ENCODE results near the gene AGAP2.

The AGAP2 gene

GRCh38 chr12:57735198-57735855 lies 3.2 kb downstream of the AGAP2 start:
- no peak for DNase-seq (ENCODE audit: low spot score)
- no peaks in the 10 kb centered on the region for H3K36me3 ChIP-seq (ENCODE audit: low read depth)
- H3K9me3 ChIP-seq (ENCODE audit: severe bottlenecking): no peaks in the 10 kb centered on the region
- no peak for ATAC-seq (ENCODE audit: low read depth)
- H3K27me3 ChIP-seq (ENCODE audit: insufficient read depth, poor library complexity, severe bottlenecking): peaks cover 51% of the 10 kb centered on the region
- TF ChIP-seq, protein P1, sequence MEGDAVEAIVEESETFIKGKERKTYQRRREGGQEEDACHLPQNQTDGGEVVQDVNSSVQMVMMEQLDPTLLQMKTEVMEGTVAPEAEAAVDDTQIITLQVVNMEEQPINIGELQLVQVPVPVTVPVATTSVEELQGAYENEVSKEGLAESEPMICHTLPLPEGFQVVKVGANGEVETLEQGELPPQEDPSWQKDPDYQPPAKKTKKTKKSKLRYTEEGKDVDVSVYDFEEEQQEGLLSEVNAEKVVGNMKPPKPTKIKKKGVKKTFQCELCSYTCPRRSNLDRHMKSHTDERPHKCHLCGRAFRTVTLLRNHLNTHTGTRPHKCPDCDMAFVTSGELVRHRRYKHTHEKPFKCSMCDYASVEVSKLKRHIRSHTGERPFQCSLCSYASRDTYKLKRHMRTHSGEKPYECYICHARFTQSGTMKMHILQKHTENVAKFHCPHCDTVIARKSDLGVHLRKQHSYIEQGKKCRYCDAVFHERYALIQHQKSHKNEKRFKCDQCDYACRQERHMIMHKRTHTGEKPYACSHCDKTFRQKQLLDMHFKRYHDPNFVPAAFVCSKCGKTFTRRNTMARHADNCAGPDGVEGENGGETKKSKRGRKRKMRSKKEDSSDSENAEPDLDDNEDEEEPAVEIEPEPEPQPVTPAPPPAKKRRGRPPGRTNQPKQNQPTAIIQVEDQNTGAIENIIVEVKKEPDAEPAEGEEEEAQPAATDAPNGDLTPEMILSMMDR (IDR thresholded peaks at IDR 0.05; ENCODE audit: poor library complexity, severe bottlenecking): no peak
- H3K27ac ChIP-seq (ENCODE audit: poor library complexity, severe bottlenecking): no peak overlapping the region
- no peak overlapping the region for H3K4me3 ChIP-seq (ENCODE audit: severe bottlenecking)
- H3K4me1 ChIP-seq (ENCODE audit: insufficient read depth, poor library complexity, severe bottlenecking): no peaks in the 10 kb centered on the region

DNA sequence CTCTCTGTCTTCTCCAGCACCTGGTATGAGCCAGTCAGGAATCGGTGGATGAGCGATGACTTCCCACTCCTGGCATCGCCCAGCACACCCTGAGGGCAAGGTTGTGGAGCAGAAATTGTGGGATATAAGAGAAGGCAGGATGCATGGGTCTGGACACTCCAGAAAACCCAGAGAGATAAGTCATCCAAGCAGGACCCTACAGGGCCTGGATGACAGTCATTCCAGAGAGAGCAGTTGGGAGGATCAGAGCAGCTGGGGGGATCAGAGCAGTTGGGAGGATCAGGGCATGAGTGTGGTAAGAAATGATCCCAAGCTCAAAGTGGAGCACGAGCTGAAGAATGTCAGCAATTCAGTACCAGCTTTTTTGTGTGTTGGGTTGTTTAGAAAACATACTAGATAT lies 4.0 kb downstream of the AGAP2 start:
- no peaks in the 10 kb centered on the region for H3K36me3 ChIP-seq (ENCODE audit: low read depth)
- TF ChIP-seq, protein P1 (IDR thresholded peaks at IDR 0.05; ENCODE audit: poor library complexity, severe bottlenecking): no peak
- ATAC-seq (ENCODE audit: low read depth): no peak
- H3K27me3 ChIP-seq (ENCODE audit: insufficient read depth, poor library complexity, severe bottlenecking): peaks cover 43% of the 10 kb centered on the region
- H3K4me1 ChIP-seq (ENCODE audit: insufficient read depth, poor library complexity, severe bottlenecking): no peaks in the 10 kb centered on the region
- no peaks in the 10 kb centered on the region for H3K9me3 ChIP-seq (ENCODE audit: severe bottlenecking)
- H3K4me3 ChIP-seq (ENCODE audit: severe bottlenecking): no peak overlapping the region
- no peak overlapping the region for H3K27ac ChIP-seq (ENCODE audit: poor library complexity, severe bottlenecking)
- DNase-seq (ENCODE audit: low spot score): no peak

DNA sequence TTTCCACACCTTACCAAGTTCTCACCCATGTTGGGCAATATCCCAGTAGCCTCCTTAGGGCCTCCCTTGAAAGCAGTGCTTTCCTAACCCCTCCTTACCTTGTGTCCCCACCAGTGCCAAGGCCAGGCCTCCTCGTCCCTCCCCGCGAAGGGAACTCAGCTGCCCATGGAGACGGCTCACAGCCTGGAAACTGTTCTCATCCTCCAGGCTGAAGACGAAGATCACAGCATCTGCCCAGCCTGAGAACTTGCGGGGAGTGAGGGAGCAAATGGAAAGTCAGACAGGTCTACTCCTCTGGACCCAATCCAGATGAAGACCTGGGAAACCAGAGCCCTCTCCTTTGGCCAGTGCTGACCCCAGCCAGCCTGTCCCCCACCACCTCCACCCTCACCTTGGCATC lies 4.6 kb downstream of the AGAP2 start:
- no peaks in the 10 kb centered on the region for H3K36me3 ChIP-seq (ENCODE audit: low read depth)
- peaks cover 37% of the 10 kb centered on the region for H3K27me3 ChIP-seq (ENCODE audit: insufficient read depth, poor library complexity, severe bottlenecking)
- TF ChIP-seq, protein P1 (IDR thresholded peaks at IDR 0.05; ENCODE audit: poor library complexity, severe bottlenecking): no peak
- no peak for DNase-seq (ENCODE audit: low spot score)
- H3K4me1 ChIP-seq (ENCODE audit: insufficient read depth, poor library complexity, severe bottlenecking): no peaks in the 10 kb centered on the region
- H3K27ac ChIP-seq (ENCODE audit: poor library complexity, severe bottlenecking): no peak overlapping the region
- no peaks in the 10 kb centered on the region for H3K9me3 ChIP-seq (ENCODE audit: severe bottlenecking)
- H3K4me3 ChIP-seq (ENCODE audit: severe bottlenecking): no peak overlapping the region
- no peak for ATAC-seq (ENCODE audit: low read depth)

DNA sequence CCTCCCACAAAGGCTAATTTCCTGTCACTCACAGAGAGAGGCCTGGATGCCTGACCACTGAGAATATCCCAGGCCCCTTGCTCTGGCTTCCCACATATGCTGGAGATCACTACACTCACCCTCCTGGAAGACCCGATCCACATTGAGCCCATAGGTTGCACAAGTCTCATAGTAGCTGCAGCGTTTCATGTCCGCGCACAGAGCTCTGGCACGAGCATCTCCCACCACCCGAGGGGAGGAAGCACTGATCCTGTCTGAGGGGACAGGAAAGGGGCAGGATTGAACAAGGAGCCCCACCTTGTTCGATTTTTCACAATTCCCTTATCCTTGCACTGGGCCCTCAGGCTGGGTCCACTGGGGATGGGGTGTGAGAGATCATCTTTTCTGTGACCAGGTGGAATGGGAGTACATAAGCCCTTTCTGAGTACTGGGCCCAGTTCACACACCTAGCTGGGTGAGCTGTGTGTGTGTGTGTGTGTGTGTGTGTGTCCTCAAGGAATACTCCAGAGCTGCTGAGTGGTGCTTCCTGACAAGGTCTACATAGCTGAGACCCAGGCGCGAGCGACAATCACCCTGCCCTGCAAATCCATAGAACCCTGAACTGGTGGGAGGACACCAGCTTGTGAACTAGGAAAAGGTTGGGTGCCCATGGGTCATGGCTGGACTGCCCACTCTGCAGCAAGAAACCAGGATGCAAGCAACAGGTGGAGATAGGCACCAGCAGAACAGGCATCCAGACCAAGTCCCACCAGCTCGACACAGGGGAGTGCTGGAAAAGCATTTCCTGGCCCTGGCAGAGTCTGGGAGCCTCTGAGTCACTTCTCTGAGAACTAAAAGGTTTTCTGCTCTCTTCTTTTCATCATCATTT lies 5.6 kb downstream of the AGAP2 start:
- H3K9me3 ChIP-seq (ENCODE audit: severe bottlenecking): no peaks in the 10 kb centered on the region
- H3K36me3 ChIP-seq (ENCODE audit: low read depth): no peaks in the 10 kb centered on the region
- H3K27me3 ChIP-seq (ENCODE audit: insufficient read depth, poor library complexity, severe bottlenecking): peaks cover 30% of the 10 kb centered on the region
- no peak overlapping the region for H3K27ac ChIP-seq (ENCODE audit: poor library complexity, severe bottlenecking)
- H3K4me3 ChIP-seq (ENCODE audit: severe bottlenecking): no peak overlapping the region
- DNase-seq (ENCODE audit: low spot score) (no peak), ATAC-seq (ENCODE audit: low read depth) (no peak)
- TF ChIP-seq, protein P1 (IDR thresholded peaks at IDR 0.05; ENCODE audit: poor library complexity, severe bottlenecking): no peak
- no peaks in the 10 kb centered on the region for H3K4me1 ChIP-seq (ENCODE audit: insufficient read depth, poor library complexity, severe bottlenecking)
